Midbrain (tissue), 1 donor: Measurements from ENCODE around the gene ZNF678.

Experiments used
- DNase-seq: peaks from one replicate; lab custom pipeline; 2025; lab: John Stamatoyannopoulos, UW

ZNF678 gene

DNA sequence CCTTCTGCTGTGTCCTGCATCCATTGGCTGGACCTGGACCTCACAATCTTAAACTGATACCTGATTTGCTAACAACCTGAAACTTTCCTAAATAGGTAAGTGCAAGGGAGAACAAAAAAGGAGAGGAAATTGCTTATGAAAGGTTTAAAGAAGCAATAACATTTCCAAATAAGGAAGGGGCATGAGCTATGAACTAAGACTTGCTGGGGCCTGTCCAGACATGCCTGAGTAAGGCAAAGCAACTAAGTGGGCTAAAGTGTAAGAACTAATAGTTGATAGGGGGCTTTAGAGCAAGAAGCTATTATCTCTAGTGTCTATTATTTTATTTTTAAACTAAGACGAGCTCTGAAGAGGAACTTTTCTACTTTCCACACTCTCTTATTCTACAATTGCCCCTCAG lies 160.1 kb downstream of the ZNF678 start:
- no peak for DNase-seq

DNA sequence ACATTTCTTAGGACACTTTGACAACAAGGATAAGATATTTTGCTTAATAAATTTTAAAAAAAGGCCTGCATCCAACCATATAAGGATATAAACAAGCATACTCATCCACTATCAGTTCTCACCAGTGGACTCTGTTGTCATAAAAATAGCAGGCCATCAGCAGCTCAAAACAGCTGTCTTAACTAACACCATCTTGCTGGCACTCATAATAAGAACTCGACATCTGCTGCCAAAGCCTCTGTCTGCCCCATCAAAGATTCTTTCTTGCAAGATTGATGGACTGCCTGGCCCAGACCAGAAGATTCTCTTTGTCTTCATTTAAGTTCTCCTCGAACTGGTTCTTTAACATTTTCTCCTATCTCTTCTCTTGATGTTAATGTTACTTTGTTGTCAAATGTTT lies 161.7 kb downstream of the ZNF678 start:
- no peak for DNase-seq

DNA sequence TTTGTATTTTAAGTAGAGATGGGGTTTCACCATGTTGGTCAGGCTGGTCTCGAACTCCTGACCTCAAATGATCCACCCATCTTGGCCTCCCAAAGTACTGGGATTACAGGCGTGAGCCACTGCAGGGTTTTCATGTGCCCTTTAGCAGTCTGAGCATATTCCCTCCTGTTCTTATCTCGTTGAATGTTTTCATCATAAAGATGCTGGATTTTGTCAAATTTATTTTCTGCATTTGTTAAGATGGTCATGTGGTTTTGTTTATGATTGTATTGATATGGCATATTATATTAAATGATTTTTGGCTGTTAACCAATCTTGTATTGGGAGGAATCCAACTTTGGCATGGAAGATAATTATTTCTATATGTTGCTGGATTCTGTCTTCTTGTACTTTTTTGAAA lies 163.0 kb downstream of the ZNF678 start:
- DNase-seq: no peak
